Lung (tissue), 12 donors: ENCODE data around the gene USP54. TPM values are rescaled to one million over a fixed set of nuclear protein-coding genes. Genes with fewer than 3 reads are reported as not detected.

Source experiments
- ATAC-seq: fragments of 200-7000 bp; cut with Tn5 transposase; one replicate; pipeline ENCODE4 v1.9.1; 2020; ENCODE audit warnings: moderate number of reproducible peaks; ENCODE audit not compliant: insufficient read depth, low FRiP score
- DNase-seq, 3 donors: peaks; one replicate each; pipeline ENCODE4 v3.0.0-alpha.2; 2013 to 2017
- H3K27ac ChIP-seq, 2 donors: one replicate each; pipeline ENCODE4 v1.5.1; 2013; ENCODE audit warnings: mild to moderate bottlenecking in 2 of 2, moderate library complexity in 2 of 2, control low read depth in 1 of 2, inconsistent platforms in 1 of 2, low read depth in 1 of 2, low read length in 1 of 2
- H3K27me3 ChIP-seq, 3 donors: one replicate each; pipeline ENCODE4 v1.5.1; 2013; ENCODE audit warnings: low read length in 2 of 3; ENCODE audit not compliant: control insufficient read depth in 3 of 3, insufficient read depth in 3 of 3
- H3K36me3 ChIP-seq, 4 donors: one replicate each; pipeline ENCODE4 v1.5.1; 2013; ENCODE audit warnings: low read length in 4 of 4, mild to moderate bottlenecking in 1 of 4, moderate library complexity in 1 of 4; ENCODE audit not compliant: control insufficient read depth in 4 of 4, insufficient read depth in 4 of 4
- H3K4me1 ChIP-seq, 5 donors: one replicate each; pipeline ENCODE4 v1.5.1; 2013; ENCODE audit warnings: low read length in 5 of 5, mild to moderate bottlenecking in 2 of 5, moderate library complexity in 1 of 5; ENCODE audit not compliant: control insufficient read depth in 5 of 5, insufficient read depth in 5 of 5
- H3K4me3 ChIP-seq: one replicate; pipeline ENCODE4 v1.5.1; 2013; ENCODE audit warnings: mild to moderate bottlenecking, control low read depth, moderate library complexity
- H3K9ac ChIP-seq, 2 donors: one replicate each; pipeline ENCODE4 v1.5.1; 2013; ENCODE audit warnings: low read length in 2 of 2, control low read depth in 1 of 2; ENCODE audit not compliant: insufficient read depth in 1 of 2
- H3K9me3 ChIP-seq, 4 donors: one replicate each; pipeline ENCODE4 v1.5.1; 2013; ENCODE audit warnings: low read length in 3 of 4, mild to moderate bottlenecking in 1 of 4, moderate library complexity in 1 of 4; ENCODE audit not compliant: control insufficient read depth in 4 of 4, insufficient read depth in 3 of 4
- WGBS, 2 donors: extraction: QIAGEN DNeasy Blood & Tissue Kit; methylation state at CpG; one replicate each; pipeline ENCODE4 v1.1.7; 2013; 5-methylcytosine and 5-hydroxymethylcytosine counted together
- polyA plus RNA-seq, 2 donors: library from polyadenylated mRNA; stranded (reverse); fragments of 200-250 nt; gene quantifications; one replicate each; pipeline ENCODE4 v1.2.1, GENCODE V29; 2013
- total RNA-seq, 2 donors: library from RNA; depleted of rRNA in 1 of 2; stranded (reverse); fragments of >200 nt in 1 of 2; gene quantifications; one replicate each; pipeline ENCODE4 v1.2.1, GENCODE V29; 2014 to 2021
- TF ChIP-seq, protein P1 (sequence below): IDR thresholded peaks from 2 replicates; pipeline ENCODE4 v1.5.1; 2012; ENCODE audit warnings: mild to moderate bottlenecking; ENCODE audit errors: control extremely low read depth, extremely low read depth
- donor health status: control.
- donor health status: control.
- donor health status: Bipolar disorder and iron deficiency.
- donor health status: healthy.
- donor health status: DM: yes; HTN: yes; CAD: no.

USP54 gene
- total and polyA plus RNA-seq, 4 donors: 19.7 to 165 (median 62.9) TPM

DNA sequence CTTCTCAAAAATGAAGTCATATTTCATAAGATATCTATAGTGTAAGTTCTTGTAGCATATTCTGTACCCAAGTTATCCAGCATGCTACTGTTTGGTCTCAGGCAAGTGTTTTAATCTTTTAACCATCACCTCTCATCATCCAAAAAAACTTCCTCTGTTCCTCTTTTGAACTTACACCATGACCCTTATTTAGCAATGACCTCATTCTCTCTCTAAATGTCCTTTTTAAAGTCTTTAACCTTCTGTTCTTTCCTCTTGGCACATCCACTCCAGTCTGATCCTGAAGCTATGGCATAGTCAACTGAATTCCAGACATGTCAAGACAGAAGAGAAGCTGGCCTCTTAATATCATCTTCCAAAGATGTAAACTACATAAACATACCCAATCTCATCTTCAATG is 121.6 kb downstream of the USP54 start:
- H3K27ac ChIP-seq: no peak overlapping the region
- H3K36me3 ChIP-seq: peaks cover 8 to 55% (median 28%) of the 10 kb centered on the region in 4 donors
- peaks cover 0 to 3% (median 0%) of the 10 kb centered on the region in 5 donors for H3K4me1 ChIP-seq
- H3K4me3 ChIP-seq: no peak overlapping the region
- no peaks in the 10 kb centered on the region for H3K27me3 ChIP-seq
- ATAC-seq (no peak), DNase-seq (no peak)
- TF ChIP-seq, protein P1, sequence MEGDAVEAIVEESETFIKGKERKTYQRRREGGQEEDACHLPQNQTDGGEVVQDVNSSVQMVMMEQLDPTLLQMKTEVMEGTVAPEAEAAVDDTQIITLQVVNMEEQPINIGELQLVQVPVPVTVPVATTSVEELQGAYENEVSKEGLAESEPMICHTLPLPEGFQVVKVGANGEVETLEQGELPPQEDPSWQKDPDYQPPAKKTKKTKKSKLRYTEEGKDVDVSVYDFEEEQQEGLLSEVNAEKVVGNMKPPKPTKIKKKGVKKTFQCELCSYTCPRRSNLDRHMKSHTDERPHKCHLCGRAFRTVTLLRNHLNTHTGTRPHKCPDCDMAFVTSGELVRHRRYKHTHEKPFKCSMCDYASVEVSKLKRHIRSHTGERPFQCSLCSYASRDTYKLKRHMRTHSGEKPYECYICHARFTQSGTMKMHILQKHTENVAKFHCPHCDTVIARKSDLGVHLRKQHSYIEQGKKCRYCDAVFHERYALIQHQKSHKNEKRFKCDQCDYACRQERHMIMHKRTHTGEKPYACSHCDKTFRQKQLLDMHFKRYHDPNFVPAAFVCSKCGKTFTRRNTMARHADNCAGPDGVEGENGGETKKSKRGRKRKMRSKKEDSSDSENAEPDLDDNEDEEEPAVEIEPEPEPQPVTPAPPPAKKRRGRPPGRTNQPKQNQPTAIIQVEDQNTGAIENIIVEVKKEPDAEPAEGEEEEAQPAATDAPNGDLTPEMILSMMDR: no peak
- no peaks in the 10 kb centered on the region for H3K9me3 ChIP-seq
- no peak overlapping the region for H3K9ac ChIP-seq

DNA sequence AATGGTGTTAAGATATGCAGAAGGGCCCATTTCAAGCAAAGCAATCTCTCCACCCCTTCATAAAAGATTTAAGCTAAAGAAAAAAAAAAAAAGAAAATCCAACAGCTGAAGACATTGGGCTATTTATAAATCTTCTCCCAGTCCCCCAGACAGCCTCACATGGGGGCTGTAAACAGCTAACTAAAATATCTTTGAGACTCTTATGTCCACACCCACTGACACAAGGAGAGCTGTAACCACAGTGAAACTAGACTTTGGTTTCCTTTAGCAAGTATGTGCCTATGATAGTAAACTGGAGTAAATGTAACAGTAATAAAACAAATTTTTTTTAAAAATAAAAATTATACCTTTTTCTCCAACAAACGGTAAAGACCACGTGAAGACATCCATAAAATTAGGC is 123.9 kb downstream of the USP54 start:
- no peaks in the 10 kb centered on the region for H3K27me3 ChIP-seq

DNA sequence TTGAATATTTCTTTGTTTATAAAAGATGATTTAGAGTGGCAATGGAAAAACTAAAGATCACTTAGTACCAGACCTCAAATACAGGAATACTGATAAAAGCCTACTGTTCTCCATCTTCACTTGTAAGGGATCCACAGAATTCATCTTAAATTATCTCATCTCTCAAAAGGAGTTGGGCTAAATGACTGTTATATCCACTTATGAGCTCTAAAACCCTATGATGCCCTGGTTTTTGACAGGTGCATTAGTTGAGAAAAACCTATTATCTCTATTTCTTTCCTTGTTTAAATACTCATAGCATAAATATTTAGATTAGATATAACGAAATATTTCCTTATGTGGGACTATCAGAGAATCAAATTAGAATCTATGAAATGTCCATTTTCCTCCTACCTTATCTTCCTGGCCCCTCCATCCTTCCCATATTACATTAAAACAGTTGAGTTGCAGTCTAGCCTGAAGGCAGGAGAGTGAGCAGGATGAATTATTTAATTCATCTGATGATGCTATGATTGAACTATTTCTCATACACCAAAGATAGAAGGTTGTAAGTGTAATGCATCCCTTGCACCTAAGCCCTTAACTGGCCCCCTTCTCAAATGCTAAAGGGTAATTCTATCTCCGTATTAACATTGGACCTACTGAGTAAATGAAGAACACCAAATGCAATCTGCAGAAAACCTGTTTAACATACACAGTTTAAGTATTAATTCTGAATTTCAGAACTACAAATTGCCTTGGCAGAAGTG is 125.0 kb downstream of the USP54 start:
- 77 to 85% methylated on average over 2 of the region's 2 CpGs for WGBS, 2 donors
- Histone ChIP-seq H3K9ac (no peak overlapping the region), H3K27ac (no peak overlapping the region), H3K27me3 (no peaks in the 10 kb centered on the region), H3K4me3 (no peak overlapping the region), H3K4me1 (peaks cover 0 to 3% (median 0%) of the 10 kb centered on the region in 5 donors), H3K36me3 (peaks cover 7 to 40% (median 15%) of the 10 kb centered on the region in 4 donors), H3K9me3 (no peaks in the 10 kb centered on the region)
- ATAC-seq (no peak), DNase-seq (no peak)
- TF ChIP-seq, protein P1: no peak

More for the DNA sequence above, 123.9 kb downstream of the USP54 start:
- peaks cover 7 to 49% (median 18%) of the 10 kb centered on the region in 4 donors for H3K36me3 ChIP-seq
- H3K4me1 ChIP-seq: peaks cover 0 to 3% (median 0%) of the 10 kb centered on the region in 5 donors
- WGBS, 2 donors: 81 to 88% methylated on average over 2 of the region's 2 CpGs
- TF ChIP-seq, protein P1: no peak
- H3K27ac ChIP-seq: no peak overlapping the region
- DNase-seq: no peak
- no peak for ATAC-seq
- no peaks in the 10 kb centered on the region for H3K9me3 ChIP-seq
- H3K9ac ChIP-seq: no peak overlapping the region
- H3K4me3 ChIP-seq: no peak overlapping the region
